ENCODE measurements around the gene SLMAP. TPM values are rescaled to one million over a fixed set of nuclear protein-coding genes. Genes with fewer than 3 reads are reported as not detected.

The SLMAP gene
- total RNA-seq, 2 donors from 2014 or later: 221 to 239 TPM

- Histone ChIP-seq H3K4me3 (no peak overlapping the region), H3K9me3 (no peaks in the 10 kb centered on the region), H3K4me1 (ENCODE audit: control insufficient read depth in 1 of 2, low read depth in 2 of 2) (no peaks in the 10 kb centered on the region), H3K27me3 (replicated peaks; ENCODE audit: insufficient read depth) (no peaks in the 10 kb centered on the region), H3K27ac (no peak overlapping the region), H3K36me3 (no peaks in the 10 kb centered on the region)
- TF ChIP-seq CTCF (IDR thresholded peaks at IDR 0.05): no peak
- ATAC-seq (ENCODE audit: insufficient number of reproducible peaks, low FRiP score, low read depth): no peak
- no peak for DNase-seq (ENCODE audit: low spot score)
Observed at GRCh38 chr3:57715686-57716085, 40.4 kb upstream of the SLMAP start.

GRCh38 chr3:57717205-57717868 lies 38.8 kb upstream of the SLMAP start:
- TF ChIP-seq CTCF (IDR thresholded peaks at IDR 0.05): no peak
- no peak for ATAC-seq (ENCODE audit: insufficient number of reproducible peaks, low FRiP score, low read depth)
- no peak overlapping the region for H3K4me3 ChIP-seq

GRCh38 chr3:57718118-57718517 lies 38.0 kb upstream of the SLMAP start:
- Histone ChIP-seq H3K36me3 (no peaks in the 10 kb centered on the region), H3K27ac (no peak overlapping the region), H3K27me3 (replicated peaks; ENCODE audit: insufficient read depth) (no peaks in the 10 kb centered on the region), H3K9me3 (no peaks in the 10 kb centered on the region), H3K4me1 (ENCODE audit: control insufficient read depth in 1 of 2, low read depth in 2 of 2) (no peaks in the 10 kb centered on the region), H3K4me3 (no peak overlapping the region)
- ATAC-seq (ENCODE audit: insufficient number of reproducible peaks, low FRiP score, low read depth) (no peak), DNase-seq (ENCODE audit: low spot score) (no peak)
- TF ChIP-seq CTCF (IDR thresholded peaks at IDR 0.05): no peak

More at GRCh38 chr3:57717205-57717868, 38.8 kb upstream of the SLMAP start:
- no peaks in the 10 kb centered on the region for H3K9me3 ChIP-seq
- H3K36me3 ChIP-seq: no peaks in the 10 kb centered on the region
- no peak for DNase-seq (ENCODE audit: low spot score)
- no peak overlapping the region for H3K27ac ChIP-seq
- H3K4me1 ChIP-seq (ENCODE audit: control insufficient read depth in 1 of 2, low read depth in 2 of 2): no peaks in the 10 kb centered on the region
- H3K27me3 ChIP-seq (replicated peaks; ENCODE audit: insufficient read depth): no peaks in the 10 kb centered on the region

GRCh38 chr3:57726397-57726796 lies 29.7 kb upstream of the SLMAP start:
- ATAC-seq (ENCODE audit: insufficient number of reproducible peaks, low FRiP score, low read depth) (no peak), DNase-seq (ENCODE audit: low spot score) (no peak)
- H3K36me3 ChIP-seq: no peaks in the 10 kb centered on the region
- H3K4me1 ChIP-seq (ENCODE audit: control insufficient read depth in 1 of 2, low read depth in 2 of 2): no peaks in the 10 kb centered on the region
- H3K27me3 ChIP-seq (replicated peaks; ENCODE audit: insufficient read depth): no peaks in the 10 kb centered on the region
- no peak overlapping the region for H3K27ac ChIP-seq
- H3K4me3 ChIP-seq: no peak overlapping the region
- no peaks in the 10 kb centered on the region for H3K9me3 ChIP-seq
- no peak for TF ChIP-seq CTCF (IDR thresholded peaks at IDR 0.05)

GRCh38 chr3:57727106-57727505 lies 29.0 kb upstream of the SLMAP start:
- TF ChIP-seq CTCF (IDR thresholded peaks at IDR 0.05): no peak
- Histone ChIP-seq H3K4me1 (ENCODE audit: control insufficient read depth in 1 of 2, low read depth in 2 of 2) (no peaks in the 10 kb centered on the region), H3K27me3 (replicated peaks; ENCODE audit: insufficient read depth) (no peaks in the 10 kb centered on the region), H3K27ac (no peak overlapping the region), H3K4me3 (no peak overlapping the region), H3K9me3 (no peaks in the 10 kb centered on the region), H3K36me3 (no peaks in the 10 kb centered on the region)
- no peak for DNase-seq (ENCODE audit: low spot score)
- ATAC-seq (ENCODE audit: insufficient number of reproducible peaks, low FRiP score, low read depth): no peak
